Loucy (cell line): ENCODE results near the gene HOXC4.

Experiments used
- H2AFZ ChIP-seq: fragments of 200-600 bp; sonication (generic); 2 replicates; pipeline ENCODE4 v1.6.0; 2016; ENCODE audit warnings: antibody characterized with exemption, mild to moderate bottlenecking, low read length, moderate library complexity
- H3F3A ChIP-seq: fragments of 200-600 bp; 2 replicates; pipeline ENCODE4 v1.6.0; 2016; ENCODE audit warnings: antibody characterized with exemption, low read depth, mild to moderate bottlenecking
- H3K27me3 ChIP-seq: fragments of 200-600 bp; sonication (generic); 2 replicates; pipeline ENCODE4 v1.6.1; 2014; ENCODE audit warnings: low read length, mild to moderate bottlenecking; ENCODE audit not compliant: insufficient read depth, poor library complexity, severe bottlenecking
- H3K36me3 ChIP-seq: fragments of 200-600 bp; sonication (generic); 2 replicates; pipeline ENCODE4 v1.6.1; 2016; ENCODE audit warnings: low read length; ENCODE audit not compliant: insufficient read depth
- H3K4me1 ChIP-seq: fragments of 200-600 bp; sonication (generic); 2 replicates; pipeline ENCODE4 v1.5.1; 2014; ENCODE audit warnings: low read length, mild to moderate bottlenecking; ENCODE audit not compliant: insufficient read depth, poor library complexity, severe bottlenecking
- H3K4me2 ChIP-seq: fragments of 200-600 bp; sonication (generic); 2 replicates; pipeline ENCODE4 v1.6.0; 2014; ENCODE audit warnings: antibody characterized with exemption, low read length, low read depth, mild to moderate bottlenecking; ENCODE audit not compliant: poor library complexity, severe bottlenecking
- H3K4me3 ChIP-seq: fragments of 200-600 bp; sonication (generic); 2 replicates; pipeline ENCODE4 v1.5.1; 2014; ENCODE audit warnings: low read length, mild to moderate bottlenecking, mixed read lengths; ENCODE audit not compliant: poor library complexity, severe bottlenecking
- H3K79me2 ChIP-seq: fragments of 200-600 bp; sonication (generic); 2 replicates; pipeline ENCODE4 v1.6.1; 2014; ENCODE audit warnings: low read length; ENCODE audit not compliant: insufficient read depth
- H3K9ac ChIP-seq: fragments of 200-600 bp; sonication (generic); 2 replicates; pipeline ENCODE4 v1.6.0; 2014; ENCODE audit warnings: mild to moderate bottlenecking, low read depth, low read length, moderate library complexity; ENCODE audit not compliant: poor library complexity, severe bottlenecking
- H3K9me2 ChIP-seq: fragments of 200-600 bp; sonication (generic); replicated peaks from 2 replicates; pipeline ENCODE4 v1.6.1; 2016; ENCODE audit warnings: low read depth, low read length, mixed read lengths
- H3K9me3 ChIP-seq: fragments of 200-600 bp; sonication (generic); 2 replicates; pipeline ENCODE4 v1.6.1; 2014; ENCODE audit warnings: mild to moderate bottlenecking, antibody characterized with exemption, low read length, low read depth; ENCODE audit not compliant: insufficient read depth
- H4K20me1 ChIP-seq: fragments of 200-600 bp; sonication (generic); 2 replicates; pipeline ENCODE4 v1.6.0; 2014; ENCODE audit warnings: antibody characterized with exemption, low read length, mild to moderate bottlenecking; ENCODE audit not compliant: insufficient read depth, poor library complexity, severe bottlenecking
- EZH2phosphoT487 ChIP-seq: fragments of 200-600 bp; IDR thresholded peaks from 2 replicates; pipeline ENCODE4 v1.6.1; 2018; ENCODE audit warnings: antibody characterized with exemption, mild to moderate bottlenecking, moderate library complexity, borderline replicate concordance
- TF ChIP-seq, protein P1 (sequence below): fragments of 200-600 bp; sonication (generic); conservative IDR thresholded peaks from 2 replicates; pipeline ENCODE4 v1.5.1; 2014; ENCODE audit warnings: mild to moderate bottlenecking, antibody characterized with exemption, low read length

HOXC4 gene

GRCh38 chr12:54068418-54069070, 14.9 kb downstream of the HOXC4 start:
- Histone ChIP-seq H4K20me1 (no peaks in the 10 kb centered on the region), H3K4me2 (no peak overlapping the region), H3K9me3 (no peaks in the 10 kb centered on the region), H3K27me3 (no peaks in the 10 kb centered on the region), H3K4me1 (no peaks in the 10 kb centered on the region), H3K79me2 (no peaks in the 10 kb centered on the region), H3K9ac (no peak overlapping the region), H3K9me2 (no peaks in the 10 kb centered on the region), H3K36me3 (no peaks in the 10 kb centered on the region), H3K4me3 (no peak overlapping the region), H2AFZ (no peak overlapping the region), H3F3A (no peaks in the 10 kb centered on the region)
- TF ChIP-seq, protein P1, sequence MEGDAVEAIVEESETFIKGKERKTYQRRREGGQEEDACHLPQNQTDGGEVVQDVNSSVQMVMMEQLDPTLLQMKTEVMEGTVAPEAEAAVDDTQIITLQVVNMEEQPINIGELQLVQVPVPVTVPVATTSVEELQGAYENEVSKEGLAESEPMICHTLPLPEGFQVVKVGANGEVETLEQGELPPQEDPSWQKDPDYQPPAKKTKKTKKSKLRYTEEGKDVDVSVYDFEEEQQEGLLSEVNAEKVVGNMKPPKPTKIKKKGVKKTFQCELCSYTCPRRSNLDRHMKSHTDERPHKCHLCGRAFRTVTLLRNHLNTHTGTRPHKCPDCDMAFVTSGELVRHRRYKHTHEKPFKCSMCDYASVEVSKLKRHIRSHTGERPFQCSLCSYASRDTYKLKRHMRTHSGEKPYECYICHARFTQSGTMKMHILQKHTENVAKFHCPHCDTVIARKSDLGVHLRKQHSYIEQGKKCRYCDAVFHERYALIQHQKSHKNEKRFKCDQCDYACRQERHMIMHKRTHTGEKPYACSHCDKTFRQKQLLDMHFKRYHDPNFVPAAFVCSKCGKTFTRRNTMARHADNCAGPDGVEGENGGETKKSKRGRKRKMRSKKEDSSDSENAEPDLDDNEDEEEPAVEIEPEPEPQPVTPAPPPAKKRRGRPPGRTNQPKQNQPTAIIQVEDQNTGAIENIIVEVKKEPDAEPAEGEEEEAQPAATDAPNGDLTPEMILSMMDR: no peak
- no peak for TF ChIP-seq EZH2phosphoT487

DNA sequence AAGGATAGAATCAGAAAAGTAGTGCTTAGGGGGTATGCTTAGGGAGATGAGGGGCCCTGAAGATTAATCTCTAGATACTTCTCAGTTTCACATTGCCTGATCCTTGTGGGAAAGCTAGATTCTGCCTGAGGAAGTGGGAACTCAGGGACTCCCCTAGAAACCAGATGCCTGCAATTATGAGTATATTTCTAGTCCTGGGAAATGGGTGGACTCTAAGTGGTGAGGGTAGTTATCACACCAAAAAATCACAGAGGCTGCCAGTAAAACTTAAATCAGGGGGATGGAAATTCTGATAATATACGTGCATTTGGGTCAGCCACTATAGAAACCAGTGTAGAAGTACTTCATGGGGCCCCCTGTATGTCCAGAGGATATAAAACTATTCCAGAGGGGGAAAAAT, 18.3 kb downstream of the HOXC4 start:
- H3K4me2 ChIP-seq: no peak overlapping the region
- H3K4me1 ChIP-seq: no peaks in the 10 kb centered on the region
- no peaks in the 10 kb centered on the region for H4K20me1 ChIP-seq
- H2AFZ ChIP-seq: no peak overlapping the region
- no peaks in the 10 kb centered on the region for H3K36me3 ChIP-seq
- no peaks in the 10 kb centered on the region for H3K27me3 ChIP-seq
- no peak overlapping the region for H3K4me3 ChIP-seq
- H3K9me2 ChIP-seq: no peaks in the 10 kb centered on the region
- no peaks in the 10 kb centered on the region for H3K79me2 ChIP-seq
- TF ChIP-seq EZH2phosphoT487: no peak
- TF ChIP-seq, protein P1: no peak
- no peaks in the 10 kb centered on the region for H3K9me3 ChIP-seq
- no peak overlapping the region for H3K9ac ChIP-seq
- no peaks in the 10 kb centered on the region for H3F3A ChIP-seq

GRCh38 chr12:54074308-54074707, 20.7 kb downstream of the HOXC4 start:
- no peaks in the 10 kb centered on the region for H3K79me2 ChIP-seq

More at GRCh38 chr12:54074308-54074707, 20.7 kb downstream of the HOXC4 start:
- Histone ChIP-seq H2AFZ (no peak overlapping the region), H3K36me3 (no peaks in the 10 kb centered on the region), H3K4me3 (no peak overlapping the region), H3K4me1 (no peaks in the 10 kb centered on the region), H3K9me3 (no peaks in the 10 kb centered on the region), H3K27me3 (no peaks in the 10 kb centered on the region), H4K20me1 (no peaks in the 10 kb centered on the region), H3K9me2 (no peaks in the 10 kb centered on the region), H3F3A (no peaks in the 10 kb centered on the region), H3K9ac (no peak overlapping the region), H3K4me2 (no peak overlapping the region)
- TF ChIP-seq, protein P1: no peak
- no peak for TF ChIP-seq EZH2phosphoT487
